ENCODE data around the gene QKI. TPM values are rescaled to one million over a fixed set of nuclear protein-coding genes. Genes with fewer than 3 reads are reported as not detected.
"Not testable (repeated sequence)": the region's sequence is repeated elsewhere in the genome, so short reads cannot be mapped to it uniquely, and the experiment has no call there.

QKI gene
- total RNA-seq, 2 donors from 2014 or later = 127 to 192 TPM

DNA sequence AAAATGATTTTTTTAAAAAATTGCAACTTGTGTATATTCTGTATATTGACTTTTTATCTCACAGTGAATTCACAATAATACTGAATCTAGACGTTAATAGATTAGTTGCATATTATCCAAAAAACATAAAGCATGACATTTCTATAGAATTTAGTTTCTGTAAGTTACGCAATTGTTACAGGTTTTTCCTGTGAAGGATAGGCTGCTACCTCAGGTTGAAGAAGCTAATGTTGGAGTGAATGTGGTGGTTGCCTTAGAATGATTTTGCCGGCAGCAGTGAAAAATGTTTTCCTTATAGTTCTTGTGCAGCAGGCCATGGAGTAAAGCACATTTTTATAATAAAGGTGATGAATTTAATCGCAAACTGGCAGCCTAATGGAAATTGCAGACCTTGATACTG is 20.5 kb downstream of the QKI start:
- H3K36me3 ChIP-seq = no peaks in the 10 kb centered on the region
- H3K4me3 ChIP-seq = no peak overlapping the region
- no peak for DNase-seq (ENCODE audit: low spot score)
- TF ChIP-seq, protein P1, sequence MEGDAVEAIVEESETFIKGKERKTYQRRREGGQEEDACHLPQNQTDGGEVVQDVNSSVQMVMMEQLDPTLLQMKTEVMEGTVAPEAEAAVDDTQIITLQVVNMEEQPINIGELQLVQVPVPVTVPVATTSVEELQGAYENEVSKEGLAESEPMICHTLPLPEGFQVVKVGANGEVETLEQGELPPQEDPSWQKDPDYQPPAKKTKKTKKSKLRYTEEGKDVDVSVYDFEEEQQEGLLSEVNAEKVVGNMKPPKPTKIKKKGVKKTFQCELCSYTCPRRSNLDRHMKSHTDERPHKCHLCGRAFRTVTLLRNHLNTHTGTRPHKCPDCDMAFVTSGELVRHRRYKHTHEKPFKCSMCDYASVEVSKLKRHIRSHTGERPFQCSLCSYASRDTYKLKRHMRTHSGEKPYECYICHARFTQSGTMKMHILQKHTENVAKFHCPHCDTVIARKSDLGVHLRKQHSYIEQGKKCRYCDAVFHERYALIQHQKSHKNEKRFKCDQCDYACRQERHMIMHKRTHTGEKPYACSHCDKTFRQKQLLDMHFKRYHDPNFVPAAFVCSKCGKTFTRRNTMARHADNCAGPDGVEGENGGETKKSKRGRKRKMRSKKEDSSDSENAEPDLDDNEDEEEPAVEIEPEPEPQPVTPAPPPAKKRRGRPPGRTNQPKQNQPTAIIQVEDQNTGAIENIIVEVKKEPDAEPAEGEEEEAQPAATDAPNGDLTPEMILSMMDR (IDR thresholded peaks at IDR 0.05) = no peak
- no peaks in the 10 kb centered on the region for H3K27me3 ChIP-seq (replicated peaks; ENCODE audit: insufficient read depth)
- H3K9me3 ChIP-seq = no peaks in the 10 kb centered on the region
- H3K27ac ChIP-seq = no peak overlapping the region
- no peak for ATAC-seq (ENCODE audit: insufficient number of reproducible peaks, low FRiP score, low read depth)
- H3K4me1 ChIP-seq (ENCODE audit: control insufficient read depth in 1 of 2, low read depth in 2 of 2) = peaks cover 65 to 66% of the 10 kb centered on the region in 2 donors

DNA sequence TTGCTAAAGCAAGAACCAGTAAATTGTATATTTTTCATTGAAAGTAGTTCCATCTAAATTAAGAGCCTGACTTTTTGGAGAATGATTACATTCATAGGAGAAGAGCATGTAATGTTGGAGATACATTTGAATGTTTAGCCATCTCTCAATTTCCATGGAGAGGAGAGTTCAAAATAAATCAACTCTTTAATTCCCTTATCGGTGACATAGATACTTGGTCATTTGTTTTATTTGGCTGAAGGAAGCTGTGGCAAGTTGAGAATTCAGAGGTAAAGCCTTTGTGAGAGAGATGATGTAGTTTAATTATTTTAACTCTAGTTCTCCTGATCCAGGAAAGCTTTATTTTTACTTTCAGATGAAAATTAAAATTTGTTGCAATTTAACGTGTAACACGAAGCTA is 22.3 kb downstream of the QKI start:
- Histone ChIP-seq H3K27me3 (replicated peaks; ENCODE audit: insufficient read depth) (no peaks in the 10 kb centered on the region), H3K27ac (no peak overlapping the region)
- TF ChIP-seq, protein P1 (IDR thresholded peaks at IDR 0.05) = no peak

DNA sequence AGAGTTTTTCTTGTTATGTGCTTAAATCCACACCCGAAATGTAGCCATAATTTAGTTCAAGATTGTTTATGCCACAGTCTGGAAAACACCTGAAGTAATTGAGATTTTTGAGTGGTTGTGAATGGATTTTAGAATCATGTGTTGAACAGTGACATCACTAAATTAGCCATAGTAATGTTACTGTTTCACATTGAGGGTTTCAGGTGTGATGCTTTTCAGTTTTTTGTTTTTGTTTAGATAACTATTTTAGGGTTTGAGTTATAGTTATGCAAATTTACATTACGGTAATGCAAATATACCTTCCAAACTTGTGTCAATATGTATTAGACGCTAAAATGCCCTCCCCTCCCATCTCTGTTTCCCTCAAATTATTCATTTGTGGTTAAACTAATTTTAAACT is 22.9 kb downstream of the QKI start:
- TF ChIP-seq, protein P1 (IDR thresholded peaks at IDR 0.05) = no peak
- H3K4me1 ChIP-seq (ENCODE audit: control insufficient read depth in 1 of 2, low read depth in 2 of 2) = peaks cover 53 to 66% of the 10 kb centered on the region in 2 donors
- no peak for ATAC-seq (ENCODE audit: insufficient number of reproducible peaks, low FRiP score, low read depth)

More for the DNA sequence above, 22.3 kb downstream of the QKI start:
- no peaks in the 10 kb centered on the region for H3K9me3 ChIP-seq
- H3K4me3 ChIP-seq = no peak overlapping the region
- no peak for DNase-seq (ENCODE audit: low spot score)
- H3K4me1 ChIP-seq (ENCODE audit: control insufficient read depth in 1 of 2, low read depth in 2 of 2) = peaks cover 58 to 67% of the 10 kb centered on the region in 2 donors
- no peak for ATAC-seq (ENCODE audit: insufficient number of reproducible peaks, low FRiP score, low read depth)
- no peaks in the 10 kb centered on the region for H3K36me3 ChIP-seq

DNA sequence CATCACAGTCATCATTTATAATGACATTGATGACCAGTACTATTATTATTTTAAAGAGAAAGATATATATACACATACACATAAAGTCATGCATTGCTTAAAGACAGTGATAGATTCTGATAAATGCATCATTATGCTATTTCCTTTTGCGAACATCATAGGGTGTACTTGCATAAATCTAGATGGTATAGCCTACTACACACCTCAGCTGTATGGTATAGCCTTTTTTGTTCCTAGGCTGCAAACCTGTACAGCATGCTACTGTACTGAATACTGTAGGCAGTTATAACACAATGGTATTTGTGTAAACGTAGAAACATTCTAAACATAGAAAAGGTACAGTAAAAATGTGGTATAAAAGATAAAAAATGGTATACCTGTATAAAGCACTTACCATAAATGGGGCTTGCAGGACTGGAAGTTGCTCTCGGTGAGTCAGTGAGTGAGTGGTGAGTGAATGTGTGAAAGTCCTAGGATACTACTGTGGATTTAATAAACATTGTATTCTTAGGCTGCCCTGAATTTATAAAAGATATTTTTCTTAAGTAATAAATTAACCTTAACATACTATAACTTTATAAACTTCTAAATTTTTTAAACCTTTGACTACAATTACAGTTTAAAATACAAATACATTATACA is 23.9 kb downstream of the QKI start:
- TF ChIP-seq, protein P1 (IDR thresholded peaks at IDR 0.05) = no peak
- Histone ChIP-seq H3K27me3 (replicated peaks; ENCODE audit: insufficient read depth) (no peaks in the 10 kb centered on the region), H3K4me3 (no peak overlapping the region), H3K4me1 (ENCODE audit: control insufficient read depth in 1 of 2, low read depth in 2 of 2) (peaks cover 57 to 60% of the 10 kb centered on the region in 2 donors), H3K9me3 (no peaks in the 10 kb centered on the region), H3K27ac (no peak overlapping the region), H3K36me3 (no peaks in the 10 kb centered on the region)
- DNase-seq (ENCODE audit: low spot score) = no peak
- ATAC-seq (ENCODE audit: insufficient number of reproducible peaks, low FRiP score, low read depth) = no peak

More for the DNA sequence above, 22.9 kb downstream of the QKI start:
- Histone ChIP-seq H3K27me3 (replicated peaks; ENCODE audit: insufficient read depth) (no peaks in the 10 kb centered on the region), H3K4me3 (no peak overlapping the region), H3K9me3 (no peaks in the 10 kb centered on the region), H3K36me3 (no peaks in the 10 kb centered on the region), H3K27ac (no peak overlapping the region)
- DNase-seq (ENCODE audit: low spot score) = no peak

DNA sequence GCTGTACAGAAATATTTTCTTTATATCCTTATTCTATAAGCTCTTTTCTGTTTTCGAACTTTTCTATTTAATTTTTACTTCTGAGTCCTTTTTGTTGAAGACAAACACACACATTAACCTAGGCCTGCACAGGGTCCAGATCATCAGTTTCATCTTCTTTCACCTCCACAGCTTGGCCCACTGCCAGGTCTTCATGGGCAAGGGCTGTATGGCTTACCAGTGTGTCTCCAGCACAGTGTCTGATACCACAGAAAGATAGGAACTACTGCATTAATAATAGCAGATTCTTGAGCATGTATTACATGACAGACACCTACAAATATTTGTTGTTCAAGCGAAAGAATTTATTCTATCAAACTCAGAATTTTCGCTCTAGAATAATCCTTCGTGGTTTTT is 24.4 kb downstream of the QKI start:
- H3K4me1 ChIP-seq (ENCODE audit: control insufficient read depth in 1 of 2, low read depth in 2 of 2) = peaks cover 57 to 60% of the 10 kb centered on the region in 2 donors

DNA sequence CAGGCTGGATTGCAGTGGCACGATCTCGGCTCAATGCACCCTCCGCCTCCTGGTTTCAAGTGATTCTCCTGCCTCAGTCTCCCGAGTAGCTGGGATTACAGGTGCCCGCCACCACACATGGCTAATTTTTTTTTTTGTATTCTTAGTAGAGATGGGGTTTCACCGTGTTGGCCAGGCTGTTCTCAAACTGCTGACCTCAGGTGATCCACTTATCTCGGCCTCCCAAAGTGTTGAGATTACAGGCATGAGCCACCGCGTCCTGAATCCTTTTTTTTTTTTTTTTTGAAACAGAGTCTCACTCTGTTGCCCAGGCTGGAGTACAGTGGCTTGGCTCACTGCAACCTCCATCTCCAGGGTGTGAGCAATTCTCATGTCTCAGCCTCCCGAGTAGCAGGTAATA is 24.9 kb downstream of the QKI start:
- H3K4me1 ChIP-seq (ENCODE audit: control insufficient read depth in 1 of 2, low read depth in 2 of 2) = peaks cover 53 to 60% of the 10 kb centered on the region in 2 donors
- DNase-seq (ENCODE audit: low spot score); H3K27ac ChIP-seq; H3K4me3 ChIP-seq; ATAC-seq (ENCODE audit: insufficient number of reproducible peaks, low FRiP score, low read depth); H3K27me3 ChIP-seq (replicated peaks; ENCODE audit: insufficient read depth); H3K36me3 ChIP-seq; H3K9me3 ChIP-seq: not testable (repeated sequence)

More for the DNA sequence above, 24.4 kb downstream of the QKI start:
- no peak for DNase-seq (ENCODE audit: low spot score)
- no peak overlapping the region for H3K4me3 ChIP-seq
- no peaks in the 10 kb centered on the region for H3K36me3 ChIP-seq
- H3K27ac ChIP-seq = no peak overlapping the region
- H3K27me3 ChIP-seq (replicated peaks; ENCODE audit: insufficient read depth) = no peaks in the 10 kb centered on the region
- TF ChIP-seq, protein P1 (IDR thresholded peaks at IDR 0.05) = no peak
- H3K9me3 ChIP-seq = no peaks in the 10 kb centered on the region
- ATAC-seq (ENCODE audit: insufficient number of reproducible peaks, low FRiP score, low read depth) = no peak

Measured in thoracic aorta (tissue), 2 donors.